HG02840 (cell line): ENCODE data around the gene FAM120A.

ENCODE experiments used
- ATAC-seq: cut with Tn5 transposase; IDR thresholded peaks from one replicate; pipeline ENCODE4 v1.9.1; 2021; ENCODE audit warnings: mild to moderate bottlenecking, moderate library complexity, moderate number of reproducible peaks; ENCODE audit not compliant: unreplicated experiment, low FRiP score

FAM120A gene

GRCh38 chr9:93591301-93592007 is 140.0 kb downstream of the FAM120A start:
- ATAC-seq: no peak

- no peak for ATAC-seq
Observed at GRCh38 chr9:93592008-93592642, 140.6 kb downstream of the FAM120A start.

- ATAC-seq: no peak
Observed at GRCh38 chr9:93592643-93593021, 141.1 kb downstream of the FAM120A start.

- no peak for ATAC-seq
Observed at GRCh38 chr9:93593144-93593658, 141.7 kb downstream of the FAM120A start.

GRCh38 chr9:93594041-93594756 is 142.7 kb downstream of the FAM120A start:
- no peak for ATAC-seq

- ATAC-seq: no peak
Observed at GRCh38 chr9:93595461-93595860, 144.0 kb downstream of the FAM120A start.

GRCh38 chr9:93595861-93596365 is 144.4 kb downstream of the FAM120A start:
- ATAC-seq: no peak

- ATAC-seq: no peak
Observed at GRCh38 chr9:93596399-93596798, 144.9 kb downstream of the FAM120A start.

- no peak for ATAC-seq
Observed at GRCh38 chr9:93597142-93597706, 145.7 kb downstream of the FAM120A start.

- no peak for ATAC-seq
Observed at GRCh38 chr9:93597871-93598646, 146.6 kb downstream of the FAM120A start.

GRCh38 chr9:93598647-93599241 is 147.3 kb downstream of the FAM120A start:
- ATAC-seq: no peak

GRCh38 chr9:93599571-93600403 is 148.3 kb downstream of the FAM120A start:
- ATAC-seq: no peak

GRCh38 chr9:93600504-93600903 is 149.0 kb downstream of the FAM120A start:
- ATAC-seq: no peak

- ATAC-seq: no peak
Observed at GRCh38 chr9:93601063-93601462, 149.6 kb downstream of the FAM120A start.

GRCh38 chr9:93601666-93602065 is 150.2 kb downstream of the FAM120A start:
- ATAC-seq: no peak

- no peak for ATAC-seq
Observed at GRCh38 chr9:93603011-93603410, 151.5 kb downstream of the FAM120A start.

- no peak for ATAC-seq
Observed at GRCh38 chr9:93603906-93604326, 152.4 kb downstream of the FAM120A start.

- ATAC-seq: no peak
Observed at GRCh38 chr9:93606187-93606586, 154.7 kb downstream of the FAM120A start.

GRCh38 chr9:93610206-93610605 is 158.7 kb downstream of the FAM120A start:
- no peak for ATAC-seq
